Measurements from ENCODE around the gene DUOXA1.

Gene DUOXA1

DNA sequence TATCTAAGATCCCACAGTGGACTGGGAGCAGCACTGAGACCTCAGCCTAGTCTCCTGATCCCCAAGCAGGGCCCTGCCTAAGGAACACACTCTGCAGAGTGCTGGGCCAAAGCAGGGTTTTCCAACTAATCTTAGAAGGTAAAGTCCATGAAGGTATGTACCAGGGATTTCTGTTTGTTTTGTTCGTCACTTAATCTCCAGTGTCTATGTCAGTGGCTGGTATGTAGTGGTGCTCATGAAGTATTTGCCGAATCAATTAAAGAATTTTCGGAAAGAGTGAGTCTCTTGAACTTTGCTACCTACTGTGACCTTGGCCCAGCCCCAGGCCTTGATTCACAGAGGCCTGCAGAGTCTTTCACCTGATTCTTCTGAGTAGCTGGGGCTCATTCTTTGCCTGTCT, 1.8 kb upstream of the DUOXA1 start:
- DNase-seq (ENCODE audit: low read depth in 2 of 2), result no peak

DNA sequence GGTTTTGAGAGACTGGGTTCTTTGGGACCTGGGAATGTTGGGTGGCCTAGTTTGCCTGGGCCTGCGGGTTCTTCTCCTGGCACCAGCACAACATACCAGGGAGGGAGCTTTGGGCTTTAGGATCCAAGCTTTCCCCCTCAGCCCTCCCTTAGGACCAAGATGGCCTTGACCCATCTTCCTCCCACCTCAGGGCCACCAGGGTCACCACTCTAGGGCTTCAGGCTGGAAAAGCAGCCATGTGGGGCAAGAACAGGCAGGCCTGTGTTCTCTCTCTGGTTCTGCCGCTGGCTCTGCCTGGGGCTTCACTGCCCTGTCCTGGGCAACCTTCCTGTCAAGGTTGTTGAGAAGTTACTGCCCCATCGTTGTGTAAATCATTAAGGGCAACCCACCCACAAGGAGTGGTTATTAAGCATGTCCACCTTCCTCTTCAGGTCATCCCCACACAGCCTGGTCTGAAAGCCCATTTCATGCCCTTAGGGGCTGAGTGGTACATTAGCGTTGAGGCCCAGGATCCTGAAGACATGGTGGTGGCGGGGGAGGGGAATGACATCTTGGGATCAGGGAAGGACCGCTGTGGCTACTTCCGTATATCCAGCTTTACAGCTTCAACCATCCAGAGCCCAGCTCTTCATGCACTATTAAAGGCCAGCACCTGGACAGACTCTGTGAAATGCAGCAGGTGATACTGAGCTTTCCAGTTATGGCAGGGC, 767 bp upstream of the DUOXA1 start:
- DNase-seq (ENCODE audit: low read depth in 2 of 2), result no peak

DNA sequence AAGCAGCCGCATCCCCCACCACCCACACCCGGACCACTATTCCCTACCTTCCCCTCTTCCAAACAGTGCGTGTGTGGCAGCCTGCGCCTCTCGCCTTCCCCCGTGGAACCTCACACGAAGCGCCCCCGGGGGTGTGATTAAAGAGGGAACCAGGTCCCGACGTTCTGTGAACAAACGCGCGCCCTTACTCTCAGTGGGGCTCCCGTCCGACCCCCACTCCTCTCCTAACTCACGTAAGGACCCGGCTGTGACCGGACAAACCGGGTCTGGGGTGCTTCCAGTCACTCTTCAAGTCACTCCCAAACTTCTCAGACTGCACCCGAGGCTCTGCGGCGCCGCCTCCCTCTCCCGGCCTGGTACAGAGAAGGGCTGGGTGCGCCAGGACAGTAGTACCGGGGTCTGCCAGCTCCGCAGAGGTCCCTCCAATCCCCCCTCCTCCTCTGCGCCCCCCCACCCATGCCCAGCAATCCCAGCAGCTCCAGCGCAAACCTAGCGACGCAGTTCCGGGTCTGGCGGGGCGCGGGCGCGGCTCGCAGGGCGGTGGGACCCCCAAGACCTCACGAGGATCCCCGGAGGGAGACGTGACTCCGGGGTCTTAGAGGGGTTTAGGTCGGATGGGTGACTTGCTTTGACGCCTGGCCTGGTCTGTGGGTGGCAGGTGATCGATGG, 574 bp downstream of the DUOXA1 start:
- DNase-seq (ENCODE audit: low read depth in 2 of 2), result no peak

DNA sequence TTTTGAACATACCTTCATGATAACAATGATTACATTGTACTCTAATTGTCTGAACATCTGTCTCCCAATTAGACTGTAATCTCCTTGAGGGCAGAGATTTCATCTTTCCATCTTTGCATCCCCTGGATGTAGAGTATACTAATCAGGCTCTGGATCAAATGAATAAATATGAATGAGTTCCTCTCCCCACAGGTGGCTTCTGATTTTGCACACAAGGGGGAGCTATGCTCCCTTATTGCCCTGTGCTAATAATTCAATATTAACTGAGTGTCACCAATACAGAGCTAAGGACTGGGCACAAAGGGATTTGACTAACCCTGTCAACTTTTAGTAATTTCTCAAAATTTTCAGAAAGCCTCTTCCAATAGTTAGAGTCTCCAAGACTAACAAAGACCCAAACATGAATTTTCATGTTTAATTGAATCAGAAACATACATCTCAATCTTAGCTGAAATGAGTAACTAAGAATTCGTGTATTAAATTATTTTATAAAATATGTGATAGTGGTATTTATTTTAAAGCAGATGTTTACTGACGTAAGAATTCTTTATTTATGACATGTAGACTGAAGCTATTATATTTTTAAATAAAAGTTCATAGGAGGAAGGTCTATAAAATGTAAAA, 3.0 kb downstream of the DUOXA1 start:
- DNase-seq (ENCODE audit: low read depth in 2 of 2), result no peak

DNA sequence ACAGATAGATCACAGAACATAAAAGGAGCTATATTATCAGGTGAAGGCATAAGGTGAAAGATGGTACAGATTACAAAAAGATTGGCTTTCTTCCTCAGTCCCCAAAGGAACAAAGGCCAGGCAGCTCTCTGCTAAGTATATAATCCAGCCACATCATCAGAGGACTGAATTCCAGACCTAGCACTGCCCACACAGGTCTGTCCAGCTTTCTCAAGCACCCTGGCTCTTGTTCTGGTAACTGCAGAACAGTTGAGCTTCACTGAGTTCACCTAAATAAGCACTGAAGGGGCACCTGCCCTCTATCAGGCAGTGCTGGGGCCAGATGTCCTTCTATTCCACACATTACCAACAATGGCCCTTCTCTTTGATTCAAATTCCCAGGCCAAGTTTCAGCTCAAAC, 6.3 kb downstream of the DUOXA1 start:
- no peak for DNase-seq (ENCODE audit: low read depth in 2 of 2)

DNA sequence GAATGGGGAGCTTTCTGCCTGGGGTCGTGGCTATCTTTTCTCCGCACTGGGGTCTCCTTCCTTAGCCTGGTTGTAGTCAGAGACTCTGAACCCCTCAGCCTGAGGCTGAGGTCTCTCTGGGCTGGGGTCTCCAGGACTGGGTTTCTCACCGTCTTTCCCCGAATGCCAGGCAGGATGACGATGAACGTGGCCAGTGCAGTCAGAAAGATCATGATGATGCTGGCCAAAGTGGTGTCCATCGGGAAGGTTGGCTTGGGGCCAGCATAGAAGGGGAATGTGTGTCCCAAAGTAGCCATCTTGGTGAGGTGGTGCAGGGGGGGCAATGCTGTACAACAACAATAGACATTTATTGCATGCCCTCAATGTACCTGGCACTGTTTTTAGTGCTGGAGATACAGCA, 7.0 kb downstream of the DUOXA1 start:
- DNase-seq (ENCODE audit: low read depth in 2 of 2), result no peak

DNA sequence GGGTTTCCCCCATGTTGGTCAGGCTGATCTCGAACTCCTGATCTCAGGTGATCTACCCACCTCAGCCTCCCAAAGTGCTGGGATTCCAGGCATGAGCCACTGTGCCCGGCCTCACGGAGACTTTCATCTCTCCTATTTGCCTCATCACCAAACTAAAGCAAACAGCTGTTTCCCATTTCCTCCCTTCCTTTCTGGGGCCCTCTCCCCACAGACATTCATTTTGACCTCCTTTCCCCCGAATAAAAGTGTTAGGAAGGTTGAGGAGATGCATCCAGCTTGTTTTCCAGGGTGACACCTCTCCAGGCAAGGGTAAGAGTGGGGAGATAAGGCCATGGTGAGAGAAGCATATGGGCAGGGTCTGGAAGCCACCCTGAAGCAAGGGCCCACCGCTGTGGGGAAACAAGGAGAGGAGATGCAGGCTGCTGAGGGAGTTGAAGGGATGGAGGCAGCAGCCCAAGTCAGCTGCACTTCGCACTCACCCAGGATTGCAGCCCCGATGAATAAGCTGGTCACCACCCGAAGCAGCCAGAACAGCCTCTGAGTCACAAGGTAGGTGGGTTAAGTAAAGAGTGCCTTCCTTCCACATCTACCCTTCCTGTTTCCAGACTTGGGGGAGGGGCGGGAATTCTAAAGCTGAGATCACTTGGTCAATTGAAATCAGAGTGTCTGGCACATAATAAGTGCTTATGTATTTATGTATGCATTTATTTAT, 7.8 kb downstream of the DUOXA1 start:
- DNase-seq (ENCODE audit: low read depth in 2 of 2), result peak; percentile 52 to 63

DNA sequence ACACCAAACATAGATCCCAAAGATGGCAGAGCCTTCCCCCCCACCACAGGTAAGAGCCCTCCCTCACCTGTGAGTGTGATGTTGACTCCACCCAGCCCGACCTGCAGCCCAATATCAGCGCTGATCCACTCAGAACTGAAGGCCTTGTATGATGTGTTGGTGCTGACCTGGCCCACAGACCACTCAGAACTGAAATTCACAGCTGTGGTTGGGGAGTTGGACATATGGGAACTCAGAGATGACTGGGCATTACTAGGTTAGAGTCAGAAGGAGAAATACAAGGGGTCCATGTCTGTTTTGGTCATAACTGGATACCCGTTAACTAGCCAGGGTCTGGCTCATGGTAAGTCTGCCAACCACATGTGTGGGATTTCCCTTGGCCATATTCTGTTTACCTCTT, 8.7 kb downstream of the DUOXA1 start:
- DNase-seq (ENCODE audit: low read depth in 2 of 2), result no peak

DNA sequence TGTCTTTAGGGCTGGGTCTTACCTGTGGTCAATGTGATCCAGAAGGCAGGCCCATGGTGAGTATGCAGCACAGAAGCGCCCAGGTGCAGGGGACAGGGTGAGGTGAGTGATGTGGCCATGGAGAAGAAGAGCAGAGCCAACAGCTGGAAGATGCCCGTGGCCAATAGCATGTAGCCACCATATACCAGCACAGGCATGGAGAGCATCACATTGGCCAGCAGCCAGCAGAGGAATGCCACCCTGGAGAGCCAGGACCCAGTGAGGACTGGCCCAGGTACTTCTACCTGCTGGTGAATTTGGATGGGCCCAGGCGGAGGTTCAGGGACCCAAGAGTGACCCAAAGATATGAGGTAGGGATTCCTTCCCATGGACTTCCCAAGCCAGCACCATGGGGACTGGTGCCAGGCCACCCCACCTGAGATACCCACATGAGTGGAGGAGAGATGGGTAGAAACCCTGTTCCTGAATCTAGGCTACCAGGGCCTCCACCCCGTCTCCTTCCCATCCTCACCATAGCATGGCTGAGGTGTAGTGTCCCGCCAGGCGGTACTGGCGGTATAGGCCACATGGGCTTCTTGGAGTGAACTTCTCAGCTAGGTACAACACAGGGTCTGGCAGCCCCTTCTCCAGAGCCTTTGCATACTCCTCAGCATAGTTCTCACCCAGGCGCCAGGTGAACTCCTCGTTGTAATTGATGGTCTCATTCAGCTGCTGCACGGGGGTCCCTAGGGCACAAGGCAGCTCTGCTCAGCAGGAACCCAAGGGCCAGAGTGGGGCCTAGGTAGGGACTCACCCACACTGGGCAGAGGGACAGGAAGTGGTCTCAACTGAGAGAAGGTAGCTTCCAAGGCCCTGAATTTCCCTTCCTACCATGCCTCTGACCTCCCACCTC, 9.4 kb downstream of the DUOXA1 start:
- DNase-seq (ENCODE audit: low read depth in 2 of 2), result no peak

DNA sequence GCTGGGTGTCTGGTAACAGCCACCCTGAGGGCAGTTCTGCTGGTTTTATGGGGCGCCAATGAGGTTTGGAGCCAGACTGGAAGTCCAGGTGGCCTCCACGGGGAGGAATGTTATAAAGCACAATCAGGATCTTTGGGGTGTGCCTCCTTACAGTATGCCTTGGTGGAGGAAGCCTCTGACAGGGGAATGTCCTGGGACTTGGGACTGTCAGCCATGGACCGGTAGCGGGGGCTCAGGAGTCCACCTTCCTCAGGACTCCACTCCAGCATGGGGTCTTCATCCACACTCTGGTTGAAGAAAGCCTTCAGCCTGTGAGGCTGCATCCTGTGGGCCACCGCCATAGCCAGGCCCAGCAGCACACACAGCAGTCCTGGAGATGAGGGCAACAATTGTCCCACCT, 10.7 kb downstream of the DUOXA1 start:
- DNase-seq (ENCODE audit: low read depth in 2 of 2), result no peak

DNA sequence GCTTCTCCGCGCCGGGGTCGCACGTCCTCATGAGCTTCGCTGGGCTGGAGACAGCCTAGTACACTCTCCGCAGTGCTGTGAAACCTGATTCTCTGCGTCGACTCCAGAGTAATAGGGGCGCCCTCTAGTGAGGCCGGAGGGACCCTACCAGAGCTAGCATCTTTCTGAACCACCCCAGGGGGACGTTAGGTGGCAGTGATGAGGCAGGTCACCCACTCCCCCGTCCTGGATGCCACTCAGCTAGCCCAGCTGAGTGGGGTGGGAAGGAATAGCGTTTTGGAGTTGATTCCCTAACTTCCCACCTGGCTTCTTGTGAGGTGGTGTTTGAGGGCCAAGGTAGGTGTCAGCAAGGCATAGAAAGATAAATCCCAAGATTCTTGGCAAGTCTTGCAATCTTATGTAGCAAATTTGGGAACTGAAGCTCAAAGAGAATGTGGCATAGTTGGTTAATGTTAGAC, 11.5 kb downstream of the DUOXA1 start:
- DNase-seq (ENCODE audit: low read depth in 2 of 2), result peak; percentile 74 to 77

DNA sequence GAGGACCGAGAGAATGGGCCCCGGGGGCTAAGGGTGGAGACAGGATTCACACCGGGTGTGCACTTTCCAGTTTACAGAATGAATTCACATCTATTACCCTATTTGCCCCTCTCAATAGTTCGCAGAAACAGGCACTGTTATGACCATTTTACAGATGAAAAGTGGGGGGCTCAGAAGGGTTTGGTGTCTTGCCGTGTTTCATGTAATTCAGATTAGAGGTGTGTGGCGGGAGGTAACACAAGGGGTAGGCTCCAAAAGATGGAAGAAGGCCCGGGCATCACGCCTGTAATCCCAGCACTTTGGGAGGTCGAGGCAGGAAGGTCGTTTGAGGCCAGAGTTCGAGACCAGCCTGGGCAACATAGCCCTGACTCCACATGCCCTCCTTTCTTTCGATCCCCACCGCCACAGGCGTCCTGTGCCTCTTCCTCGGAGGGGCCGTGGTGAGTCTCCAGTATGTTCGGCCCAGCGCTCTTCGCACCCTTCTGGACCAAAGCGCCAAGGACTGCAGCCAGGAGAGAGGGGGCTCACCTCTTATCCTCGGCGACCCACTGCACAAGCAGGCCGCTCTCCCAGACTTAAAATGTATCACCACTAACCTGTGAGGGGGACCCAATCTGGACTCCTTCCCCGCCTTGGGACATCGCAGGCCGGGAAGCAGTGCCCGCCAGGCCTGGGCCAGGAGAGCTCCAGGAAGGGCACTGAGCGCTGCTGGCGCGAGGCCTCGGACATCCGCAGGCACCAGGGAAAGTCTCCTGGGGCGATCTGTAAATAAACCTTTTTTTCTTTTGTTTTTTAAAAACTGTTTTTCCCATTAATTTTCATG, 12.2 kb downstream of the DUOXA1 start:
- no peak for DNase-seq (ENCODE audit: low read depth in 2 of 2)

DNA sequence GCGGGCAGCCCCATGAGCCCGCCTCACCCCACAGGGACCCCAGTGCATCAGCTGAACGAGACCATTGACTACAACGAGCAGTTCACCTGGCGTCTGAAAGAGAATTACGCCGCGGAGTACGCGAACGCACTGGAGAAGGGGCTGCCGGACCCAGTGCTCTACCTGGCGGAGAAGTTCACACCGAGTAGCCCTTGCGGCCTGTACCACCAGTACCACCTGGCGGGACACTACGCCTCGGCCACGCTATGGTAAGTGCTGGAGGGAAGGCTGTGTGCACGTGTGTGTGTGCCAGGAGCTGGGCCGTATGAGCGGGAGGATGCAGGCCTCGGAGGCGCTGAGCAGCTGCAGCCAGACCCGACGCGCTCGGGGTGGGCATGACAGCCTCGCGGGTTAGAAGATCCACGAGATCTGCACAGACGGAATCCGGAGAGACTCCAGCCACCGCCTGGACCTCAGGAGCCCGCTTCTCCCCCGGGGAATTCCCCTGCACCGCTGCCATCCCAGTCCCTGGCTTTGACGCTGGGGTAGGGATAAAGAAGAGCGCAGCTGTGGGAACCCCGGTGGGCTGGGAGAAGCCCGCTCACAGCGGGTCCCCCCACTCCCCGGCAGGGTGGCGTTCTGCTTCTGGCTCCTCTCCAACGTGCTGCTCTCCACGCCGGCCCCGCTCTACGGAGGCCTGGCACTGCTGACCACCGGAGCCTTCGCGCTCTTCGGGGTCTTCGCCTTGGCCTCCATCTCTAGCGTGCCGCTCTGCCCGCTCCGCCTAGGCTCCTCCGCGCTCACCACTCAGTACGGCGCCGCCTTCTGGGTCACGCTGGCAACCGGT, 13.0 kb downstream of the DUOXA1 start:
- DNase-seq (ENCODE audit: low read depth in 2 of 2), result no peak

DNA sequence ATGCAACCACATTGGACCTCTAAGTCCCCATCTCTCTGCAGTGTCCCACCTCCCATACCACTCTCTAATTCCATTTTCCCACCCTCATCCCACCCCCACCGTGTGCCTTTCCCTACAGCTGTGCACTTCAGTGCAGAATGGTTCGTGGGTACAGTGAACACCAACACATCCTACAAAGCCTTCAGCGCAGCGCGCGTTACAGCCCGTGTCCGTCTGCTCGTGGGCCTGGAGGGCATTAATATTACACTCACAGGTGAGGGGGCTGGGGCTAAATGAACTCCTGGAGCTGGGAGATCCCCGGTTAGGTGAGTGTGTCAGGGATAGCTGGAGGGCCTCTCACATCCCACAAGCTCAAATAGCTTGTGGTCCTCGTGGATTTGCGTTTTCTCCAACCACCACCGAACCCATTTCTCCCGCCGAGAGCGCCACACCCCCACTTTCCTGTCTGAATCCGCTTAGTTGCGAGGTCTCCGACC, 13.6 kb downstream of the DUOXA1 start:
- DNase-seq (ENCODE audit: low read depth in 2 of 2), result no peak

DNA sequence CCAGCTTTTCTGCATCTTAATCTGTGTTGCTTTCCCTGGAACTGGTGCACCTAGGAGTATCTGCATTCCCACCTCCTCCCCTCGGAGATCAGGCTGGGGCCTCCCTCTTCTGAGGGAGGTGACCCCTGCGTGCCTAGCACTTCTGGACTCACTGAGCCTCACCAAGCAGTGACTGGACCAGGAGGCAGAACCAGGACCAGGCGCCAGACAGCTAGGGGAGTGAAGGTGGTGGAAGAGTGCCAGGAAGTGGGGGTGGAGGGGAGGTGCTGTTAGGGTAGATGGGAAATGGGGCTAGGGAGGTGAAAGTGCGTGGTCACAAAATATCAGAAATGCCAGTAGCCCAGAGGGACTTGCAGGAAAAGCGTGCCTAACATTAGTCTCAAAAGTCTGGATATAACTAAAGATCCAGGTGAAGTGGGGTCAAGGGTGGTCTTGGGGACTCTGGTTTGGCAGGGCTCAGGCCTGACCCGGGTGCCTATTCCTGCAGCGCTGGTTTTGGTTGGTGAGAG, 14.3 kb downstream of the DUOXA1 start:
- DNase-seq (ENCODE audit: low read depth in 2 of 2), result no peak

DNA sequence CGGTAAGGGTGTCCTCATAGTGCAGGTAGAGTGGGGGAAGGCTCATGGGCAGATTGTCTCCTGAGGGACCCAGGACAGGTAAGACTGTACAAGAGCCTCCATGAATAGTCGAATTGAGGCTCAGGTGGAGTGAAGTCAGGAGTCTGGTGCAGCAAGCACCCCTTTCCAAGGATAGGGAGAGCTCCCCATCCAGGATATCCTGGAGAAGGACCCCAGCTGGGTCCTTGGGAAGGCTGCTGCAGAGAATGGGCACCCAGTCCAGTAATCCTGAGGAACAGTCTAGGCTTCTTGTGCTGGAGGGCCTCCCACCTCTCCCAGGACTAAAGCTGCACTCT, 15.0 kb downstream of the DUOXA1 start:
- DNase-seq (ENCODE audit: low read depth in 2 of 2), result no peak

DNA sequence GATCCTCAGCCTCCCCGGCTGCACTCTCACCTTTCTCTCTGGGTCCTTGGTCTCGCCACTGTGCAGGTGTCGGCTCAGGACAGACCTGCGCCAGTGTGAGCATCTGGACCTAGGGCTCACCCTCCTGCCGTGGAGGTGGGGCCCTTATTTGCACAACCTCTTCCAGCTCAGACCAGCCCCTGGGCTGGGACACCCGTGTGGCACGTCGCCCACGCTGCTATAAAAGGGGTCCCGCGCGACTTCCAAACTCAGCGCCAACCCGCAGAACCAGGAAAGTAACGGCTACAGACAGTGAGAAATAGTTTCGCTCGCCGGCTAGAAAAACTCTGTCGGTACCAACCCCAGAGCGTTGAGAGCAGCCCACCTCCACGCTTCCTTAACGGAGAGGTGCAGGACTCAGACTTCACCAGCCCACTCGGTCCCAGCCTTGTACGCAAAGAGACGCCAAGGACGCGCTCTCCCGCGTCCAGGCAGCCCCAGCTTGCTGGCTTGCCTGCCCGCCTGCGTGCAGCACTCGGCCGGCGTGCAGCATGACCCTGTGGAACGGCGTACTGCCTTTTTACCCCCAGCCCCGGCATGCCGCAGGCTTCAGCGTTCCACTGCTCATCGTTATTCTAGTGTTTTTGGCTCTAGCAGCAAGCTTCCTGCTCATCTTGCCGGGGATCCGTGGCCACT, 15.5 kb downstream of the DUOXA1 start, which contains the start of the genes DUOX2 and DUOXA2:
TSS of gene DUOX2 (minus strand) at position 97 of the 675 bp plus-strand sequence. CDS start 761 bp downstream, outside the sequence.
TSS of gene DUOXA2 (plus strand) at position 251 of the 675 bp plus-strand sequence. CDS start at position 531, 280 bp downstream.
- DNase-seq (ENCODE audit: low read depth in 2 of 2), result no peak

DNA sequence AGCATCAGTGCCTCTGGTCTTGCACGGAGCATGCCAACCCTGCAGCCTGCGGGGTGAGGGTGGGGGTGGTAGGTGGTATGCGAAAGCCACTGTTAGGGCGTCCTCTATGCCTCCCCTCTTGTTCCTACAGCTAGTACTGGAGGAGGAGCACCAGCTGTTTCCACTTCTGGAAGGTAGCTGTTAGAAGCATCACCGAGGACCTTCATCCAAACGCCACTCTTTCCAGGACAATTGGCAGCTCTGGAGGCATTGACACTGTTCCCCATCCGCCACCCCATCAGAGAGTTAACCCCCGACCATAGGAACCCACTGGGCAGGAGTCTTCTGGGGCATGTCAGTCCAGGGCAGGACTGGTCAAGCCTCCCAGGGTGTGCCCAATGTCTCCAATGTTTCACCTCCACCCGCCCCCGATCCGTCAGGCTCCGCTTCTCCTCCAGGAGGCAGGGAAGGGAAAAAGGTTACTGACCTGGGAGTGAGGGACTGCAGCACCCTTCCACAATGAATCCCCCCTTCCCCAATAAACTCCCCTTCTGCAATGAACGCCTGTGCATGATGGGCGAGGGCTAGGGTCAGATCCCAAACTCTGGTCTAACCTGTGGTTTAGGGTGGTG, 16.2 kb downstream of the DUOXA1 start:
- DNase-seq (ENCODE audit: low read depth in 2 of 2), result no peak
